RKO (cell line): ENCODE results near the gene KIFC3.
"Not testable (repeated sequence)": the region's sequence is repeated elsewhere in the genome, so short reads cannot be mapped to it uniquely, and the experiment has no call there.

Source experiments
- DNase-seq: peaks from one replicate; pipeline ENCODE4 v3.0.0-alpha.2; 2016; ENCODE audit warnings: low spot score

Gene KIFC3

DNA sequence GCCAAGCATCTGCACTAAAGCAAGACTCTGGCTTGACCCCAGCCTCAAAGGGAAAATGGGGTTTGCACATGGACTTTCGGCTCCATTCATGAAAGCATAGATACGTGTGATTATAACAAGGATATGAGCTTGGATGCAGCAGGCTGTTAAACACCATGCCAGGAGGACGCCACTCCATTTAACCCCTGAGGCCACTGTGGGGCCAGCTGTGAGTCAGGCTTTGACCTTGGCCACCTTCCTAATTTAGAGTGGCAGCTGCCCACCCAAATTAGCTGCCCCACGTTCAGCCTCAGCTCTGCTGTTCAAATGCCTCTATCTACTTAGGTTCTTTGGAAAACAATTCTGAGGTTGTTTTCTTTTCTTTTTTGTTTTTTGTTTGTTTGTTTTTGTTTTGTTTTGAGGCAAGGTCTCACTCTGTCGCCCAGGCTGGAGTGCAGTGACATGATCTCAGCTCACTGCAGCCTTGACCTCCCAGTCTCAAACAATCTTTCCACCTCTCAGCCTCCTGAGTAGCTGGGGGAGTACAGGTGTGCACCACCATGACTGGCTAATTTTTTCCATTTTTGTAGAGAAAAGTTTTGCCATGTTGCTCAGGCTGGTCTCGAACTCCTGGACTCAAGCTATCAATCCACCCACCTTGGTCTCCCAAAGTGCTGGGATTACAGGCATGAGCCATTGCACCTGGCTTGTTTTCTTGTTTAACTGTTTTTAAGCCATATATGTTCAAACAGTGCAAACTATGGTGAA is 23.2 kb upstream of the KIFC3 start:
- no peak for DNase-seq

DNA sequence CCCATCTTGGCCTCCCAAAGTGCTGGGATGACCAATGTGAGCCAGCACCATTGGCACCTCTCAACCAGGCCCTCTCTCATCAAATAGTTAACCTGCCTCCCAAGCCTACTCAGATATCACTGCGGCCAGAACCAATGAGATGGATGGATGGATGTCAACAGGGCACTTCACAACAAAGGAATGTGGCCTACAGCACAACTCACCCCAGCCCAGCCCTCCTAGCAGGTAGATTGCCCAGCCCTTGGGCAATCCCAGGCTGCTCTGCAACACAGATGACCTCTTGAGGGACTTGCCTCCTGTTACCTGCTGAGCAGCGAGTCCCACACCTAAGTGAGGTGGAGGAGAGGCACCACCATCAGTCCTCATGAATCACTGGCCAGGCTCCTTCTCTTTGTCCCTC is 22.6 kb upstream of the KIFC3 start:
- no peak for DNase-seq

- DNase-seq = no peak
Measured at GRCh38 chr16:57823836-57824235, 21.5 kb upstream of the KIFC3 start.

- no peak for DNase-seq
Measured at GRCh38 chr16:57822856-57823255, 20.6 kb upstream of the KIFC3 start.

- no peak for DNase-seq
Measured at GRCh38 chr16:57822018-57822553, 19.8 kb upstream of the KIFC3 start.

DNA sequence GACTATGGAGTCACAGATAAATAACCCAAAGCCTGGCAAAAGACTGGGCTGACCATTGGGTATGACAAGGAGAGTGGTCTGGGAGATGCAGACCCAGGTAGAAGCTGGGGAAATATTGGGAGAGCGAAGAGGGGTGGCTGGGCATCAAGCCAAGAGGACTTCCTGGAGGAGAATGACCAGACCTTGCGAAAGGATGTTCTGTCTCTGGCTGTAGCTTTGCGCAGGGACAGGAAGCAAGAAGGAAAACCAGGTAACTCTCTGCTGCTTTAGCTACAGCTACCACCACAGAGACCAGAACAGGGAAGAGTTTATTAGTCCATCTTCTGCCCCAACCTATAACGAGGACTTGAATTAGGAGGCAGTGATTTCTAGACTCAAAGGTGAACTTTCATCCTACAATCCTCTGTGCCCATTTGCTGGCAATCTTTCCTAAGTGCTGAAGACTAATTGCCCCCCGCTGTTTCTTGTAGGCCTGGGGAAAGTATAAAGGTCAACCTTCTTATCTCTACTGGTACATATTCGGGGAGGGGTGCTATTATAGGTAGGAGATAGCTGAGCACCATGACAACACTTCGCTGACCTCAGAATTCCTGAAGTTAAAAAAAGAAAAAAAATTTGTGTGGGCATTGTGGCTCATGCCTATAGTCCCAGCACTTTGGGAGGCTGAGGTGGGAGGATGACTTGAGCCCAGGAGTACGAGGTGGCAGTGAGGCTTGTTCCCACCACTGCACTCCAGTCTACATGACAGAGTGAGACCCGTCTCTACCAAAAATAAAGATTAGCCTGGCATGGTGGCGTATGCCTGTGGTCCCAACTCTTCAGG is 19.1 kb upstream of the KIFC3 start:
- no peak for DNase-seq

GRCh38 chr16:57818377-57819064 is 16.2 kb upstream of the KIFC3 start:
- DNase-seq = no peak

GRCh38 chr16:57817680-57818079 is 15.4 kb upstream of the KIFC3 start:
- DNase-seq = no peak

DNA sequence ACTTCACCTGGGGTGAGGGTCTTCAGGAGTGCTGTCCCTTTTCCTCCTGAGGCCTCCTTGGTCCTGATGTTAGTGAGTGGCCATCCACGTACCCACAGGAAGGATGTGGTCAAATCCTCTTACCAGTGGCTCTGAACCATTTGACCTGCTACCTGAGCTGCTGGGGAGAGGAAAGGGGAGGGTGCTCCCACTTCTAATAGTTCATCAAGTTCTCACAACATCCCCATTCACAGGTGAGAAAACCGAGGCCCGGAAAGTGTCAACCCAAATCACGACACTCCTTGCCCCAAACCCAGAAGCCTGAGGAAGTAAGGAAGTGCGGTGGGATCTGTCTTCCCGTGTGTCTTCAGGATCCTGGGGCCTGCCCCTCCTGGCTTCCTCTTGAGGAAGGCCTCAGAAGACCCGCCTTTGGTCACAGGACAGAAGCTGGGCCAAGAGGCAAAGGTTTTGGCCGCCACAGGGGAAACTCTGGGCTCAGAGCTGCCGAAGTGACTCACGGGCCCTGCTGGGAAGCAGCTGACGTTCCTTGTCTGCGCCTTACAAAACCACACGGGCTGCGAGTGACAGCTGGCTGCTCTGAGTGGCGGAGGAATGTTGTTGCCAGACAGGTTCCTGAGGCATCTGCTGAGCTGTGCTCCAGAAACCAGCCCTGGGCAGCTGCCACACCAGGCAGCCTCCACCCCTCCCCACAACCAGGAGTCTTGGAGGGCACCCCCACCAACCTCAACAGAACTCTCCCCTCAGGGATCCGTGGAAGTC is 13.9 kb upstream of the KIFC3 start:
- peak; percentile 73 for DNase-seq

DNA sequence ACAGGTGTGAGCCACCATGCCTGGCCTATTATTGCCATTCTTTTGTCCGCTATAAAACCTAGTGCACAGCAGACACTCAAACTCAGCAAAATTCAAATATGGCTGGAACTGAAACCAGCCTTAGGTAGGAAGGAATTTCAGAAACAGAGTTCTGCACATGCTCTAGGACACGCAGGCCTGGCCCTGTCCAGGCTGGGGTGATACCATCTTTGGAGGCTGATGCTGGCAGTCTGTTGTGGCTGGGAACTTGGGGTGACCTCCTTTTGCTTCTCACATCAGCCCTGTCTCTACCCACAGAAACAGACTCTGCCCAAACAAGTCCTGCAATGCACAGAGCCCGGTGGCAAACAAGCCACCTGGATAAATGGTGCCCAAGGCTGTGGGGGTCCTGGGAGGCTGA is 12.6 kb upstream of the KIFC3 start:
- DNase-seq = no peak

DNA sequence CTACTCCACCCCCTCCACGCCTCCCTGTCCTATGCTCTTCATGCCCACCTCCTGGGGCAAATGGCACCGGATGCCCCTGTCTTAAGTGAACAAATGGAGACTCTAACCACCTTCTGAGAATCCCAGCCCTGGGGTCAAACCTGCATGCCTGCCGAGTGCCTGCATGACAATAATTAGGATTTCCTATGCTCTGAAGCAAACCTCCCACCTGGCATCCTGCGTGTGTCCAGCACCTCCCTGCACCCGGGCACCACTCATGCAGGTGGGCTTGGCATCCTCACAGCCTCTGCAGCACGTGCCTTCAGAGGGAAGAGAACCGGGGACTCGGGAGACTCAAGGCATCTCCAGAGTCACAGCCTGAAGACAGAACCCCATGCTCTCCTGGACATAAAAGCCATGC is 11.2 kb upstream of the KIFC3 start:
- DNase-seq = no peak

DNA sequence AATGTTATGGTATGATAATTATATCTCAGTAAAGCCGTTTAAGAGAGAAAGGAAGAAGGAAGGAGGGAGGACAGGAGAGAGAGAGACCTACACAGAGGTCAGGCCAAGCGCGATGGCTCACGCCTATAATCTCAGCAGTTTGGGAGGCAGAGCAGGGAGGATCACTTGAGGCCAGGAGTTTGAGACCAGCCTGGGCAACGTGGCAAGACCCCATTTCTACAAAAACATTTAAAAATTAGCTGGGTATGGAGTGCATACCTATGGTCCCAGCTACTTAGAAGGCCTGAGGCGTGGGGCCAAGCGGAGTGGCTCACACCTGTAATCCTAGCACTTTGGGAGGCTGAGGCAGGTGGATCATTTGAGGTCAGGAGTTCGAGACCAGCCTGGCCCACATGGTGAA is 9.0 kb upstream of the KIFC3 start:
- not testable (repeated sequence) for DNase-seq

GRCh38 chr16:57810197-57811031 is 8.1 kb upstream of the KIFC3 start:
- peak; percentile 90 for DNase-seq

DNA sequence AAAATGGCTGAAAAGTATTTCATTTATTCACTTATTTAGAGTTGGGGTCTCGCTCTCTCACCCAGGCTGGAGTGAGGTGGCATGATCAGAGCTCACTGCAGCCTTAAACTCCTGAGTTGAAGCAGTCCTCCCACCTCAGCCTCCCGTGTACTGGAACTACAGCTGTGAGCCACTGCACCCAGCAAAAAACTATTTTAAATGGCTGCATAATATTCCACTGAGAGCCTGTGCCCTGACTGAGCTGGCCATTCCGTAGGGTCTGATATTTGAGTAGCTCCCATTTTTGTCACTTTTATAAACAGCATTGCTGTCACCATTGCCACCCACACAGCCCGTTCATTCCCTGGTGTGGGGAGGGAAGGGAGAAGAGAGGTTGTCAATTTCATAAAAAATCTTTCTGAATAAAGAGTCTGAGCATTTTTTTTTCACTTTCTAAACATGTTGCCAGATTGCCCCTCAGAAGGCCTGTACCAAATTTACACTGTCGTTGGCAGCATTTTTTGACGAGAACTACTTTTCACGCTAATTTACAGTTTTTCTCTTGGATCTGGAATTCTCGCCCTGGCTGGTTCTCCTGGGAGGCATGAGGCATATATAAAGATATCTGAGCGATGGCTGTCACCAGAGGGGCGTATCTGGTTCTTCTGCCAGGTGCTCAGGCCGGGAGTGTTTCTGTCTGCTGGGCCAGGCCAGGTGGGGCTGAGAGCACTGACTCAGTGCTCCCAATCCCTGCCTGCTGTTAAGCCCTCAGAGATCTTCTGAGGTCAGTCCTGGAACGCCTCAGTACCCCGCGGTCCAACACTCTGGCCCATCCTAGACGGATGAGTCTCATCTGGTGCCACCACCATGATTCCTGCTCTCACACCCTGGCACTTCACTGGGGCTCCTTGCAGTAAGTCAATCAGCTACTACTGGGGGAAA is 7.2 kb upstream of the KIFC3 start:
- no peak for DNase-seq

DNA sequence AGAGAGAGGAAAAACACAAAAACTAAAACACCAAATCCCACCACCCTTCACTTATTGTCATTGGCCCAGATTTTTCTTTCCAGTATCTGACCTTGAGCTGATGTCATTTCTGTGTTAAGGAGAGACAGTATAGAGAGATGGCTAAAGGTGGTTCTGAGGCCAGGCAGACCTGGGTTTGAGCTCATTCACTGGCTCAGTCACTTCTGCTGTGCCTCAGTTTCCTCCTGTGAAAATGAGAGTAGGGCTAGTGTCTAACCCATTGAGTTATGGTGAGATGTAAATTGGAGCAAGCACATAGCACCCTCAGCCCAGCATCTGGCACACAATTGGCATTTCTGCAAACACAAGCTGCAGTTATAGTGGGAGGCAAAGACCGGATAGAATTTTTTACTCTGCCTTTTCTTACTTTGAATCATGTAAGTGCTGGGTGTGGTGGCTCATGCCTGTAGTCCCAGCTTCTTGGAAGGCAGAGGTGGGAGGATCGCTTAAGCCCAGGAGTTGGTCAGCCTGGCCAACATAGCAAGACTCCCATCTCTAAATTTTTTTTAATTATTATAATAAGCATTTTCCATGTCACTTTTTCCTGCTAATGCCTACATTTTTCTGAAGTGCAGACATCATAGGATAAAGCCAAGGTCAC is 6.4 kb upstream of the KIFC3 start:
- DNase-seq = no peak

DNA sequence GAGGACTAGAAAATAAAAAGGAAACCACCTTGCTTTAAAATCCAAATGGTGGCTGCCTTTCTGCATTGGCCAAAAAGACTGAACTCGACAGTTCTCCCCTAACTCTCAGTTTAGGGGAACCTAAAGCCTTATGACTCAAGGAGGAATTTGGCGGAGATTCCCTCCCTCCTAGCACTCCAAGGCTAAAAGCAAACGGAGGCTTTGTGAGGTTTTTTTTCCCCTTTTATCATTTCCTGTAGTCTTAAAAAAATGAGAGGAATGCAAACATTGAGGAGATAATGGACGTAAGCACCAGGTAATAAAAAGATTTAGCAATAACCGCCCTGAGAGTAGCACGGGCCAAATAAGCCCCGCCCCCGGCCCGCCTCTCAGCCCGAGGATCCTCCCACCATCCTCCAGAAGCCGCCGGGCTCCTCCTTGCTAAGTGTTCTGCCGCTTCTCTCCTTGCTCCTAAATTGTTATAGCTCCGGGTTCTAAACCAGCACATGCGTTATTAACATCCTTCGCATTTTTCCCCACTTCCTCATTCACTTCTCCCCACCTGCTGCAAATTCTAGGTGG is 5.8 kb upstream of the KIFC3 start:
- peak; percentile 75 for DNase-seq

DNA sequence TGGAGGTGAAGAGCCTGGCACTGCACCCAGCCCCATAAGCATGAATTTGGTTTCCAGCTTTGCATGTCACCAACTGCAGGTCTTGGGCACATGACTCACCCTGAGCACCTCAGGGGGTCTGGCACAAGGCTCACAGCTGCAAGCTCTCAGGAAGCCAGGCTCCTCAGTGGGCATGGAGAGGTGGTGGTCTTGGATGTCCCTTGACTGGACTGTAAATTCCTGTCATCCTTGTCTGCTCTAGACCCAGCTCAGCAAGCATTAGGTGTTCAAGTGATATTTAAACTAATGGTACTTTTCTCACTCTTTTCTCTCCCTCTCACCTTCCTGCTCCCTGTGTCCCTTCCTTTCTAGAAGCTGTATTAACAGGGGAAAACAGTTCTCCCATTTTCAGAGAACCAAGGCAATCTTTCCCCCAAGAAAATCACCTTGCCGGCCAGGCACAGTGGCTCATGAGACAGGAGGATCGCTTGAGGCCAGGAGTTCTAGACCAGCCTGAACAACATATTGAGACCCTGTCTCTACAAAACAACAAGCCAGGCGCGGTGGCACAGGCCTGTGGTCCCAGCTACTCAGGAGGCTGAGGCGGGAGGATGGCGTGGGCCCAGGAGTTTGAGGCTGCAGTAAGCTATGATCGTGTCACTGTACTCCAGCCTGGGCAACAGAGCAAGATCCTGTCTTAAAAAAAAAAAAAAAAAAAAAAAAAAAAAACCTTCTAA is 5.1 kb upstream of the KIFC3 start:
- no peak for DNase-seq

GRCh38 chr16:57805176-57805575 is 2.9 kb upstream of the KIFC3 start:
- DNase-seq = no peak
